LNCAP (cell line): ENCODE results near the gene XIRP1.

Source experiments
- TF ChIP-seq, protein P1 (sequence below): fragments of 450-650 bp; IDR thresholded peaks from 2 replicates; pipeline ENCODE4 v1.5.1; 2017; ENCODE audit warnings: mild to moderate bottlenecking

XIRP1 gene

DNA sequence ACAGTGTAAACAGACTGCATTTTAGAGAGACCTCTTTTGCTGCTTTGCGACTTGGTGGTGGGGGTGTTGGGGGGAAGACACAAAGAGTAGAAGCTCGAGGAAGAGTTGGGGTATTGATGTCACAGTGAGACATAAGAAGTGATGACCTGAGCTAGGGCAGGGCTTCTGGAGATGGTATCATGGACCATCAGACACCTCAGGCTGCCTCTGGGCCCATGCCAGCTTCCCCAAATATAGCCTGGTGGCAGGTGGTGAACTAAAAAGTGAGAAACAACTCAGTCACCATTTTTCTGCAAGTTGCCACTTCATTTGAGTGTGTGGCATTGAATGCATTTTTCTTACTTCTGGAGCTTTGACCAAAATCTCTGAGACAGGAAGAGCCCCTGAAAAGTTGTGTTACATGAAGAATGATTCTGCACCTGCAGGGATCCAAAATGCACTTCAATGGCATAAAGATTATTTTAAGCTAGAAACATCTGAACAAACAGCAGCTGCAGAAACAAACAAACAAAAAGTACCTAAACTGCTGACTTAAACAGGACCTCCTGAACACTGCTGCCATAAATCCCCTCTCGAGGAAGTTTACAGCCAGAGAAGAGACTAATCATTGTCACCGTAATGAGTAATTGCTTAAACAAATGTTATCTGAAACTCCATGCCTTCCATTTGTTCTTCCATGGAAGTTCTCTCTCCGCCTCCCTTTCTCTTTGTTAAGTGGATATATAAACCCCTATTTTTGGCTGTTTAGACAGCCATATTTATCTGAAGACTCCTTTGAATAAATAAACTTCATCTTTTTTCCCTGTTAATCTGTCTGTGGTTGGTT lies 15.2 kb upstream of the XIRP1 start:
- TF ChIP-seq, protein P1, sequence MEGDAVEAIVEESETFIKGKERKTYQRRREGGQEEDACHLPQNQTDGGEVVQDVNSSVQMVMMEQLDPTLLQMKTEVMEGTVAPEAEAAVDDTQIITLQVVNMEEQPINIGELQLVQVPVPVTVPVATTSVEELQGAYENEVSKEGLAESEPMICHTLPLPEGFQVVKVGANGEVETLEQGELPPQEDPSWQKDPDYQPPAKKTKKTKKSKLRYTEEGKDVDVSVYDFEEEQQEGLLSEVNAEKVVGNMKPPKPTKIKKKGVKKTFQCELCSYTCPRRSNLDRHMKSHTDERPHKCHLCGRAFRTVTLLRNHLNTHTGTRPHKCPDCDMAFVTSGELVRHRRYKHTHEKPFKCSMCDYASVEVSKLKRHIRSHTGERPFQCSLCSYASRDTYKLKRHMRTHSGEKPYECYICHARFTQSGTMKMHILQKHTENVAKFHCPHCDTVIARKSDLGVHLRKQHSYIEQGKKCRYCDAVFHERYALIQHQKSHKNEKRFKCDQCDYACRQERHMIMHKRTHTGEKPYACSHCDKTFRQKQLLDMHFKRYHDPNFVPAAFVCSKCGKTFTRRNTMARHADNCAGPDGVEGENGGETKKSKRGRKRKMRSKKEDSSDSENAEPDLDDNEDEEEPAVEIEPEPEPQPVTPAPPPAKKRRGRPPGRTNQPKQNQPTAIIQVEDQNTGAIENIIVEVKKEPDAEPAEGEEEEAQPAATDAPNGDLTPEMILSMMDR = no peak

DNA sequence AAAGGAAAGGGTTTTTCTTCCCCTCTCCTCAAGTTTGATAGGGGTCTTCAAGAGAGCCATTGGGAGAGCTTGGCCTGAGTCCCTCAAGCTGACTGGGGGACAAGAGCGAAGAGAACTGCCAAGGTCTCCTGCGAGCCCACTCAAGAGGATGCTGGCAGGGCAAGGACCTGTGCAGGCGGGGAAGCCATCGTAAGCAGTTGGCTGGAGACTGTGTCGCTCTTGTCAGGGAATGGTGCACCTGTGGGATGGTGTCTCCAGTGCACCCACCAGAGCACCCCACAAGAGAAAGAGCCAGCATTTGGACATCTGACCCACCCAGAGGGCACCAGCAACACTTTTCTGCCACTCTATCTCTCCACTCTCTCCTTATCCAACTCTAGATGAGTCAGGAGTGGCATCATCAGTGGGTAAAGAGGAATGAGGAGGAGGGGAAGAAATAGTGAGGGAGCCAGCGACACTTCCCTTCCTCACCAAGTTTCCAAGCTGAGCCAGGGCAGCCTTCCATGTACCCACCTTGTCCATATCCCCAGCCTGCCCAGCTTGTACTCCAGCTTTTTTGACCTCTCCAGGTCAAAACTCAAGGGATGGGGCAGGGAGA lies 13.6 kb upstream of the XIRP1 start:
- TF ChIP-seq, protein P1 = no peak

GRCh38 chr3:39205131-39205530 lies 12.7 kb upstream of the XIRP1 start:
- TF ChIP-seq, protein P1 = no peak

DNA sequence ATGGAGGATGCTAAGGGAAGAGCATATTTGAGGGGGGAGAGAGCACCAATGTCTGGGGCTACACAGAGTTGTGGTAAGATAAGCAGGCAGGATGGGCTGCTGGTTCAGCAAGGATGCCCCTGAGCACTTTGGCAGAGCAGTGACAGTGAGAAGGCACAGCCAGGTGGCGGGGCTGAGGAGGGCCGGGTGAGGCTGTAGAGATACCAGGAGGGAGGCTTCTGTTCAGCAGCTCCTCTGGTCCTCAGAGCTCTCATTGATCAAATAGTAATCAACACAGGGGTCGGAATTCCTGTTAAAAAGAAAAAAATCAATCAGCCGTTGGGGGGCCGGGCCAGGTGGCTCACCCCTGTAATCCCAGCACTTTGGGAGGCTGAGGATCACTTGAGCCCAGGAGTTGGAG lies 11.5 kb upstream of the XIRP1 start:
- TF ChIP-seq, protein P1 = no peak

DNA sequence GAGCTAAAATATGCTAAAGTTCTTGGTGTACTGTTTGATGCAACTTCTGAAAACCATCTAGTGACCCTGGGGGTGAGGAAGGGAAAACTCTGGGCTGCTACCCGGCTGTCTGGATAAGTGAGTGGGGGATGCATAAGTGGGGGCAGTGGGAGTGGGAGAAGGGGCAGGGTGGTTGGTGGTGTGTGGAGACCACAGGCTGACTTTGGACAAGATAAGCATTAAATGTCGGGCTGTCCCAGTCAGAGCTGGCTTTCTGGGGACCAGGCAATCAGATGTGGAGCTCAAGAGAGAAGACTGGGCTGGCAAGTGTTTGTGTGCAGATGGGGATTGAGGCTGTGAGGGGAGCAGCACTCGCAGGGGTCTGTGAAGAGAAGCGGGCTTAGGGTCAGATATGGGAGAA lies 11.0 kb upstream of the XIRP1 start:
- TF ChIP-seq, protein P1 = no peak

DNA sequence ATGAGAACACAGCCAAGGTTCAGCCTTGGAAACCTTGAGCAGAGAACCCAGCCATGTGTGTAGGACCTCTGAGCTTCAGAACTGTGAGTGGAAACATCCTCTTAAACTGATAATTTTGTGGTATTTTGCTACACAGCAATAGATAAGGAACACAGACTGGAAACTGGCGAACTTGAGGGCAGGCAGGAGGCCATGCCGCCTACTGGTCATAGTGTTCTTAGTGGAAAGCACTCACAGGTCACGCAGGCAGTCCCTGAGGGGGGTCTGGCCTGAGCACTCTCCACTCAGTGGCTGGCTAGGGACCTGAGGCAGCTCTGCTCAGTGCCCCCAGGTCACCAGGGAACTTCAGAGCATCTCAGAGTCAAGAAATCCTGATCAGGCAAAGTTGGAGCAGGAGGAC lies 9.7 kb upstream of the XIRP1 start:
- TF ChIP-seq, protein P1 = no peak

DNA sequence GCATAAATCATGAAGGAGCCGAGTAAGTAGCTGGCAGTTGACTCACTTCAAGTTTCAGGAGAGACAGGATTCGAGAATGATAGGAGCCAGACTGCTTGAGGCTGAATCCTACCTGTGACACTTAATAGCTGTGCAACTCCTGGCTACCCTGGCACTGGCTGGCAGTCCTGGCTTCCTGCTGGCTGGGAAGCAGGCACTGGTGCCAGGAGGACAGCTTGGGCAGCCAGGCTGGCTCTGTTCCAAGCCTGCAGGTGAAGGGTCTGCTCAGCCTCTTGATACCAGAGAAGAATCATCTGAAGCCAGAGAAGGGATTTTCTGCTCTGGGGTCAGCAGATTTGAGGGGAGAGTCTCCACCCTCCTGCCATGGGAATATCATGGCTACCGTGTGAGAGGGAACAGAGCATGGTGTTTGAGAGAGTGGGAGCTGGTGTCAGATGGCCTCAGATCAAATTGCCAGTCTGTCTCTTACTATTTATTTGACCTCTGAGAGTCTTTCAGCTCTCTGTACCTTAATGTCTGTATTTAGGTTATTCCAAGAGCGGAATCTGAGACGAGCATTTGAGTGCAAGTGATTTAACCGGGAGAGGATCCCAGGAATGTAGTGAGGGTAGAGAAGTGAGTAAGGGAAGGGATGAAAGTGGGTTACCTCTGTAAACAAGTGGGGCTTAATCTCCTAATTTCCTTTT lies 4.4 kb upstream of the XIRP1 start:
- TF ChIP-seq, protein P1 = no peak
